Astrocyte (in vitro differentiated cells and primary cell): Measurements from ENCODE around the gene ACAD11.

Experiments
- CTCF ChIP-seq: IDR thresholded peaks from 2 replicates; pipeline ENCODE4 v1.5.1; 2011; ENCODE audit warnings: low read depth, mild to moderate bottlenecking, inconsistent platforms, low read length, moderate library complexity; ENCODE audit not compliant: insufficient read depth
- EZH2 ChIP-seq: IDR thresholded peaks from 2 replicates; pipeline ENCODE4 v1.6.1; 2012; ENCODE audit warnings: mild to moderate bottlenecking, low read length, inconsistent platforms; ENCODE audit not compliant: insufficient read depth

- TF ChIP-seq CTCF (no peak), EZH2 (no peak)
These were observed 9.7 kb upstream of the ACAD11 start for GRCh38 chr3:132669256-132669777.
